ENCODE measurements around the gene FXYD7.
"Not testable (repeated sequence)": the region's sequence is repeated elsewhere in the genome, so short reads cannot be mapped to it uniquely, and the experiment has no call there.

FXYD7 gene

DNA sequence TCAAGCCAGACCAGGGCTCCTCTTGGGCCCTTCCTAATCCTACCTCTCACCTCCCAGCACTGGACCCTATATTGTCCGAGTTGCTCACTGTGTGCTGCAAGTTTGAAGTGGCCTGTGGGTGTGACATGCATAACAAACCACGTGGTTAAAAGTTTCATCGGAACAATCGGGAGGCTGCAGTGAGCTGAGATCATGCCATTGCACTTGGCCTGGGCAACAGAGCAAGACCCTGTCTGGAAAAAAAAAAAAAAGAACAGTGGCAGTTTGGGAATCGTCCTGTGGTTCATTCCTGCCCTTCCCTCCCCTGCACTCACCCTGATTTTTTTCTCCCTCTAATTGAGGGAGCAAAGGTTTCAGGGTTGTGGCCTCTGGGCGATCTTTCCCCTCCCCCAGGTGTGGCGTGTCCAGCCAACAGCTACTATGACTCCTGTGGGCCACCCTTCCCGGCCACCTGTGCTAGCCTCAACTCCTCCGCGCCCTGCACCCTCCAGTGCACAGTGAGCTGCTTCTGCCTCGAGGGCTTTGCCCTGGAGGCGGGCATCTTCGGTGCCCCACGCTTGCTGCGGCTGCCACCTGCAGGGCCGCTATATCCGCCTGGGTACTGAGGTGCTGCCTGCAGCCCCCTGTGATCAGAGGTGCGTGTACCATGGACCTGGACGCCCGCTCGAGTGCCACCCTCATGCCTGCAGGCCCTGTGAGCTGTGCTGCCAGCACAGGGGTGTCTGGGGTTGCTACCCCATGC is 43.7 kb upstream of the FXYD7 start:
- TF ChIP-seq, protein P1, sequence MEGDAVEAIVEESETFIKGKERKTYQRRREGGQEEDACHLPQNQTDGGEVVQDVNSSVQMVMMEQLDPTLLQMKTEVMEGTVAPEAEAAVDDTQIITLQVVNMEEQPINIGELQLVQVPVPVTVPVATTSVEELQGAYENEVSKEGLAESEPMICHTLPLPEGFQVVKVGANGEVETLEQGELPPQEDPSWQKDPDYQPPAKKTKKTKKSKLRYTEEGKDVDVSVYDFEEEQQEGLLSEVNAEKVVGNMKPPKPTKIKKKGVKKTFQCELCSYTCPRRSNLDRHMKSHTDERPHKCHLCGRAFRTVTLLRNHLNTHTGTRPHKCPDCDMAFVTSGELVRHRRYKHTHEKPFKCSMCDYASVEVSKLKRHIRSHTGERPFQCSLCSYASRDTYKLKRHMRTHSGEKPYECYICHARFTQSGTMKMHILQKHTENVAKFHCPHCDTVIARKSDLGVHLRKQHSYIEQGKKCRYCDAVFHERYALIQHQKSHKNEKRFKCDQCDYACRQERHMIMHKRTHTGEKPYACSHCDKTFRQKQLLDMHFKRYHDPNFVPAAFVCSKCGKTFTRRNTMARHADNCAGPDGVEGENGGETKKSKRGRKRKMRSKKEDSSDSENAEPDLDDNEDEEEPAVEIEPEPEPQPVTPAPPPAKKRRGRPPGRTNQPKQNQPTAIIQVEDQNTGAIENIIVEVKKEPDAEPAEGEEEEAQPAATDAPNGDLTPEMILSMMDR (IDR thresholded peaks at IDR 0.05; ENCODE audit: insufficient read depth, missing control alignments), result no peak
- FAIRE-seq (no peak), DNase-seq (ENCODE audit: insufficient read length, low spot score) (no peak)

DNA sequence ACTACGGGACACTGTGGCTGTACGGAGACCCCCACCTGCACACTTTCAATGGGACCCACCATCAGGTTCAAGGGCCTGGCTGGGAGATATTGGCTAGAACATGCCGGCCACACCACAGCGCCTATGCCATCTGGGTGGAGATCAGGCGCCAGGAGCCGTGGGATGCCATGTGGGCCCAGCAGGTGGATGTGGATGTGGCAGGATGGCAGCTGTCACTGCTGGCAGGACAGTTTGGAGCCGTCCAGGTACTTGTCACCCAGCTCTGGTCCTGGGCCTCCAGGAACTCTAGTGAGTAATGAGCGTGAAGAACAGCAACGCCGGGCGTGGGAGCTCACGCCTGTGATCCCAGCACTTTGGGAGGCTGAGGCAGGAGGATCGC is 43.2 kb upstream of the FXYD7 start:
- FAIRE-seq (no peak), DNase-seq (ENCODE audit: insufficient read length, low spot score) (no peak)
- TF ChIP-seq, protein P1 (IDR thresholded peaks at IDR 0.05; ENCODE audit: insufficient read depth, missing control alignments), result no peak

GRCh38 chr19:35100588-35101533 is 42.2 kb upstream of the FXYD7 start:
- DNase-seq (ENCODE audit: insufficient read length, low spot score), result no peak
- TF ChIP-seq, protein P1 (IDR thresholded peaks at IDR 0.05; ENCODE audit: insufficient read depth, missing control alignments), result no peak
- no peak for FAIRE-seq

DNA sequence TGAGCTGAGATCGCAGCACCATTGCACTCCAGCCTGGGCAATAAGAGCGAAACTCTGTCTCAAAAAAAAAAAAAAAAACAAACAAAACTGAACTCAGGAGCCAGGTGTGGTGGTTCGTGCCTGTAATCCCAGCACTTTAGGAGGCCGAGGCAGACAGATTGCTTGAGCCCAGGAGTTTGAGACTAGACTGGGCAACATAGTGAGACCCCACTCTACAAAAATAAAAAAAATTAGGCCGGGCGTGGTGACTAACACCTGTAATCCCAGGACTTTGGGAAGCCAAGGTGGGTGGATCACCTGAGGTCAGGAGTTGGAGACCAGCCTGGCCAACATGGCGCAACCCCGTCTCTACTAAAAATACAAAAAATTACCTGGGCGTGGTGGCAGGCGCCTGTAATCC is 41.1 kb upstream of the FXYD7 start:
- not testable (repeated sequence) for FAIRE-seq; DNase-seq (ENCODE audit: insufficient read length, low spot score)

GRCh38 chr19:35103614-35104013 is 39.4 kb upstream of the FXYD7 start:
- not testable (repeated sequence) for DNase-seq (ENCODE audit: insufficient read length, low spot score); FAIRE-seq

- no peak for FAIRE-seq
- TF ChIP-seq, protein P1 (IDR thresholded peaks at IDR 0.05; ENCODE audit: insufficient read depth, missing control alignments), result no peak
These were observed 38.7 kb upstream of the FXYD7 start for GRCh38 chr19:35104361-35104760.

DNA sequence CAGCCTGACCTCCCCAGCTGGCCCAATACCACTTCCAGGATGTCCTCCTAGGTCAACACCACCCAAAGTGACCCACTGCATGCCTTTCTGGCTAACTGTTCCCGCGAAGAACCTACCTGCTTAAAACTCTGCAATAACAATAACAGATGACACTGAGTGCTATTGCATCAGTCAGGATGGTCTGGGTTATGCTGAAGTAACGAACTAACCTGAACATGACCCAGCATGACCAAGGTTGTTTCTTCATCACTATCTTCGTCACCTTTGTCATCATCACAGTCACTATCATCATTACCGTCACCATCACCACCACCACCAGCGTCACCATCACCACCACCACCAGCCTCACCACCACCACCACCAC is 38.0 kb upstream of the FXYD7 start:
- no peak for FAIRE-seq
- DNase-seq (ENCODE audit: insufficient read length, low spot score), result no peak
- TF ChIP-seq, protein P1 (IDR thresholded peaks at IDR 0.05; ENCODE audit: insufficient read depth, missing control alignments), result no peak

More at GRCh38 chr19:35104361-35104760, 38.7 kb upstream of the FXYD7 start:
- no peak for DNase-seq (ENCODE audit: insufficient read length, low spot score)

Data from D721Med (cell line).